AG04449 (cell line): Measurements from ENCODE around the gene VAV1.

Experiments used
- CTCF ChIA-PET: fragments of 350-600 bp; formaldehyde crosslinking; extraction: SDS; loops from one replicate; lab custom pipeline; 2021; ENCODE audit warnings: antibody characterized with exemption; lab: Yijun Ruan, JAX
- POLR2A ChIA-PET: fragments of 400-600, 350-600 bp; formaldehyde crosslinking; extraction: SDS; loops from one replicate; lab custom pipeline; 2020; ENCODE audit warnings: antibody characterized with exemption, inconsistent platforms; lab: Yijun Ruan, JAX
- DNase-seq: peaks from one replicate; pipeline ENCODE4 v3.0.0-alpha.2; 2010; ENCODE audit warnings: low read depth, low spot score
- H3K4me3 ChIP-seq: 2 replicates; pipeline ENCODE4 v1.5.1; 2011; ENCODE audit warnings: low read depth, mild to moderate bottlenecking, control low read depth, low read length
- CTCF ChIP-seq: IDR thresholded peaks from one replicate; pipeline ENCODE4 v1.5.1; 2011; ENCODE audit warnings: mild to moderate bottlenecking, moderate library complexity, low read length, control low read depth, inconsistent platforms; ENCODE audit not compliant: insufficient read depth; ENCODE audit errors: missing control alignments

The VAV1 gene

DNA sequence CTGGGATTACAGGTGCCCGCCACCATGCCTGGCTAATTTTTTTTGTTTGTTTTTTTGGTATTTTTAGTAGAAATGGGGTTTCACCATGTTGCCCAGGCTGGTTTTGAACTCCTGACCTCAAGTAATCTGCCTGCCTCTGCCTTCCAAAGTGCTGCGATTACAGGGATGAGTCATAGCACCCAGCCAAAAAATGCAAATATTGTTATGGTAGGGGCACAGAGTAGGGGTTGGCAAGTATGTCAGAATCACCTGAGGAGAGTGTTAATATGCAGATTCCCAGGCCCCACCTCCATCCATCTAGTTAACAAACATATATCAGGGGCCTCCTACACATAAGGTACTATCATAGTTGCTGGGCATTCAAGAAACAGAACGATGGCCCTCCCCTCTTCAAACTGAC is 44.7 kb downstream of the VAV1 start:
- H3K4me3 ChIP-seq = no peak overlapping the region
- POLR2A ChIA-PET = no interaction called here
- CTCF ChIA-PET = no interaction called here
- no peak for TF ChIP-seq CTCF
- no peak for DNase-seq

DNA sequence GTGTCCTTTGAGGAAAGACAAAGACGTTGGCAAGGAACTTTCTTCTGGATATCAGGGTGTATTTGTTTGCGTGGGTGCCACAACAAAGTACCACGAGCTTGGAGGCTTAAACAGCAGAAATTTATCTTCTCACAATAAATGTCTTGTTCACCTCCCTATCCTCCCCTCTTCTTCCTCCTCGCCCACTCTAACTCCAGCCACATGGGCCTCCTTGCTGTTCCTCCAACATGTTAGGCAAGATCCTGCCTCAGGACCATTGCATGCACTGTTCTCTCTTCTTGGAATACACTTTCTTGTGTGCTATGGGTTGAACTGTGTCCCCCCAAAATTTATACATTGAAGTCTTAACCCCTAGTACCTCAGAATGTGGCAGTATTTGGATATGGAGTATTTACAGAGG is 45.7 kb downstream of the VAV1 start:
- POLR2A ChIA-PET = no interaction called here
- CTCF ChIA-PET = no interaction called here
- no peak for DNase-seq
- no peak overlapping the region for H3K4me3 ChIP-seq
- TF ChIP-seq CTCF = no peak

- DNase-seq = no peak
- CTCF ChIA-PET = no interaction called here
- H3K4me3 ChIP-seq = no peak overlapping the region
- TF ChIP-seq CTCF = no peak
- POLR2A ChIA-PET = no interaction called here
These were observed 46.8 kb downstream of the VAV1 start for GRCh38 chr19:6819323-6819722.

DNA sequence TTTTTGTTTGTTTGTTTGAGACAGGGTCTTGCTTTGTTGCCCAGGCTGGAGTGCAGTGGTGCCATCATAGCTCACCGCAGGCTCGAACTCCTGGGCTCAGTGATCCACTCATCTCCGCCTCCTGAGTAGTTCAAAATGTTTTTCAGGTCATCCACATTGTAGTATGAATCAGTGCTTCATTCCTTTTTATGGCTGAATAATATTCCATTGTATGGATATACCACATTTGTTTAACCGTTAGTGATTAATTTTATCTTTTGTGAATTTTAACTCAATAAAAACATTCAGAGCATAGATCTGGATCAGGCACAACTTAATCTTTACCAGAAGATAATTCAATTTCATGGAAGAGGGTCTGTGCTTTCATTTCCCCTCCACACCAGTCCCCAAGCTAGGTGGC is 47.7 kb downstream of the VAV1 start:
- no peak for TF ChIP-seq CTCF
- H3K4me3 ChIP-seq = no peak overlapping the region
- no peak for DNase-seq
- CTCF ChIA-PET = no interaction called here
- POLR2A ChIA-PET = no interaction called here

- ChIA-PET POLR2A (no interaction called here), CTCF (no interaction called here)
- no peak for TF ChIP-seq CTCF
- no peak for DNase-seq
- no peak overlapping the region for H3K4me3 ChIP-seq
These were observed 49.3 kb downstream of the VAV1 start for GRCh38 chr19:6821639-6822310.

DNA sequence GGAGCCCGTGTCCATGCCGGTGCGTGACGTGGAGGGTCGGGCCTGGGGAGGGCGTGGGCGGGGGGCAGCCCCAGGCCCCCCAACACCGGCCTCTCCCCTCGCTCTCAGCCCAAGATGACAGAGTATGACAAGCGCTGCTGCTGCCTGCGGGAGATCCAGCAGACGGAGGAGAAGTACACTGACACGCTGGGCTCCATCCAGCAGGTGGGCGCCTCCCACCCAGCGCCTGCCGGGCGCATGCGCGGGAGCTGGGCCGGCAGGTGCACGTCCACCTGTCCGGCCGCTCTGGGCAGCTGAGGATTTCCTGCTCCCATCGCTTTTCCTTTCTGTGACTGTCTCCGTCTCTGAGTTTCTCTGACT is 49.8 kb downstream of the VAV1 start:
- ChIA-PET CTCF (interaction anchor here (1.0 kb wide), 1 partner anchor 41 kb away, joined by 4 read pairs; no protein-coding TSS in a partner anchor), POLR2A (no interaction called here)
- no peak for DNase-seq
- no peak overlapping the region for H3K4me3 ChIP-seq
- TF ChIP-seq CTCF = no peak
